GM18519 (cell line): ENCODE measurements around the gene ACTN1.

Experiments
- ATAC-seq: cut with Tn5 transposase; IDR thresholded peaks from one replicate; pipeline ENCODE4 v1.9.1; 2021; ENCODE audit warnings: mild to moderate bottlenecking, moderate library complexity; ENCODE audit not compliant: unreplicated experiment, low FRiP score

The ACTN1 gene

GRCh38 chr14:68922201-68922621 lies 56.9 kb downstream of the ACTN1 start:
- ATAC-seq, result no peak

GRCh38 chr14:68921666-68922065 lies 57.4 kb downstream of the ACTN1 start:
- ATAC-seq, result no peak

DNA sequence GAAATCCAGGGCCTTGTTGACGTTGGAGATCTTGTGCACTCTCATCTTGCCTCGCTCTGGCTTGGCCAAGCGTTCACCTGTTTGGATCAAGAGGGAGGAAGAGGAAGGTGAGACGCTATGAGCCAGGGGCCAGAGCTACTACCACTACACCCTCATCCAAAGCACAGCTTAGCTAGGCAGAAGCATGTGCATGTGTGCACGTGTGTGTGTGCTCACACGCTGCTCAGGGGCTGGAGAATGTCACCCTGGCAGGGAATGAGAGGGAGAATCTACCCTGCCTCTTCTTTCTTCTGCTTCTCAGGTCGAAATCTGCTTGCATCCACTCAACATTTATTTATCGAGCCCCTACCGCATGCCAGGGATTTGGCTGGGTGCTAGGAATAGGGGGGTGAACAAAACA lies 58.1 kb downstream of the ACTN1 start:
- ATAC-seq, result no peak

DNA sequence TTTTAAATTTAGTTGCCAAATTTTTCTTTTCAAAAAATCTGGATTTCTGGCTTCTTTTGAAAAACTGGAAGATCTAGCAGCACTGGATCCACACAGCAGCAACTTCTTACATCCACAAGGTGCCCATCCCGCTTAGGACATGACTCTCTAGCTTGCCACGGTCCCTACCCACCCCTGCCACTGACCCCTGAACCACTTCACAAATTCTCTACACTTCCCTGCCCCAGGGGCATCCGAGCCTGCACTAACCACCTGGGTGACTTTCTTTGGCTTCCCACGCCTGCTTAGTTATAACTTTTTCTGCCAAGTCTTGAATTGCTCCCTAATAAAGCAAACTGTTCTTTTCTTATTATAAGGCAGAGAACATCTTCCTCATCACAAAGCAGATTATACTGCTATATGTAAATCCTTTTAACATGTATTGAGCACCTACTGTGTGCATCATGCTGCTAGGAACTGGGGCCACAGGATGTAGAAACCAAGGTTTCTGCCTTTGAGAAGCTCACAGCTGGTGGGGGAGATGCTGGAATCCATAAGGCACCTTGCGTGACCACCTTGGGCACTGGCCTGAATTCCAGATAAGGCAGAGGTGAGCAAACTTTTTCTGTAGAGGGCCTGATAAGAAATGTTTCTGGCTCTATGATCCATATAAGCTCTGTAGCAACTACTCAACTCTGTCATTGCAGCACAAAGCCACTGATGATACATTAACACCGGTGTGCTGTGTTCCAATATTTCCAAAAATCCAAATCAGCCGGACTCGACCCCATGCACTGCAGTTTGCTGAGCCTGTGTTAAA lies 59.8 kb downstream of the ACTN1 start:
- ATAC-seq, result no peak

DNA sequence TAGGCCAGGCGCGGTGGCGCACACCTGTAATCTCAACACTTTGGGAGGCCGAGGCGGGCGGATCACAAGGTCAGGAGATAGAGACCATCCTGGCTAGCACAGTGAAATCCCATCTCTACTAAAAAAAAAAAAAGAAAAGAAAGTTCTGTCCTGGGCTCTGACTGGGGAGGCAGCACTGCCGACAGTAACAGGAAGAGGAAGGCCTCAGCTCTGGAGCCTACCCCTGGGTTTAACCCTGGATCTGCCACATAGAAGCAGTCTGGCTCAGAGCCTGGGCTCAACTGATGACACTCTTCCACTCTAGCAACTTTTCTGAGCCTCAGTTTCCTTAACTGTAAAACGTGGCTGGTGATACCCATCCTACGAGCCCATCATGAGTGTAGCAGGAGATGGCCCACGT lies 60.5 kb downstream of the ACTN1 start:
- ATAC-seq, result no peak

GRCh38 chr14:68916358-68916941 lies 62.7 kb downstream of the ACTN1 start:
- no peak for ATAC-seq

DNA sequence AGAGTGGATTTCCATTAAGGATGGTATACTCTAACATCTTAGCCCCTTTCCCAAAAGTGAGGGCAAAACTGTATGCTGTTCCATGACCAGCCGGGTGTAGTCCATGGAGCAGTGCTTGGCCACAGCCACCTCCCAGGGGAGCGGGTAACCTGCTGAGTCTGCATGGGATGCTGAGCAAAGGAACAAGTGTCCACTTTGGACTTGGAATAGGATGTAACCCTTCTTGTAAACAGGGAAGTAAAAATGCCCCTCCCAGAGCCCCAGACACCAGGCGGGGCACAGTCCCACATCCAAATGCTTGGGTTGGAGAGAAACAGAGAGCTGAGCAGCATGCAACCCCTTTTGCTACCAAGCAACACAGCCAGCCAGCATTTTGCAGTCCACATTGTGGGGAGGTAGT lies 65.6 kb downstream of the ACTN1 start:
- no peak for ATAC-seq

GRCh38 chr14:68911594-68912227 lies 67.4 kb downstream of the ACTN1 start:
- no peak for ATAC-seq

DNA sequence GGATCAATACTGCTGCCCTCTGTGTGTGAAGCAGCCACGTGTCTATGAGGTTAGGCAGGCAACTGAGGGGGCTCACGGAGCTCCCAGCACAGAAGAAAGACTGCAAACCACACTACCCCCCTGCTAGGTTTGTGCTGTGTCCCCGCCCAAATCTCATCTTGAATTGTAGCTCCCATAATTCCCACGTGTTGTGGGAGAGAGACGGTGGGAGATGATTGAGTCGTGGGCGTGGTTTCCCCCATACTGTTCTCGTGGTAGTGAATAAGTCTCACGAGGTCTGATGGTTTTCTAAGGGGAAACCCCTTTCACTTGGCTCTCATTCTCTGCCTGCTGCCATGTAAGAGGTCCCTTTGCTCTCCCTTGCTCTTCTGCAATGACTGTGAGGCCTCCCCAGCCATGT lies 68.6 kb downstream of the ACTN1 start:
- ATAC-seq, result no peak

DNA sequence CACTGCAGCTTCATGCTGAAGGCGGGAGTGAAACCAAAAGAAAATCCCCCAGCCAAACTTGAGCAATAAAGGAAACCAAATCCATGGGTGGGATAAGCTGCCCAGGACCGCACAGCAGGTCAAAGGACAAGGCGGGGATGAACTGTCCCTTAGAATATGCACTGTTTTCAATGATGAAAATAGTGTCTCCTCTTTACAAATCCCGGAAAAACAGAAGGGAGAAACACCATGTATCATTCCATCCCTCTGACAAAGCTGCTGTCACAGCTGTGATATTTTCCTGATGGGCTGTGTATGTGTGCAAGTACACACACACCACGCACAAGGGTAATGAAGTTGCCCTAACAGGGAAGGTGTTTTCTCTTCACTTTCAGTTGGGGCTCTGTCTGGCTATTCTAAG lies 70.3 kb downstream of the ACTN1 start:
- ATAC-seq, result no peak

- ATAC-seq, result no peak
Measured at GRCh38 chr14:68908201-68908600, 70.9 kb downstream of the ACTN1 start.

DNA sequence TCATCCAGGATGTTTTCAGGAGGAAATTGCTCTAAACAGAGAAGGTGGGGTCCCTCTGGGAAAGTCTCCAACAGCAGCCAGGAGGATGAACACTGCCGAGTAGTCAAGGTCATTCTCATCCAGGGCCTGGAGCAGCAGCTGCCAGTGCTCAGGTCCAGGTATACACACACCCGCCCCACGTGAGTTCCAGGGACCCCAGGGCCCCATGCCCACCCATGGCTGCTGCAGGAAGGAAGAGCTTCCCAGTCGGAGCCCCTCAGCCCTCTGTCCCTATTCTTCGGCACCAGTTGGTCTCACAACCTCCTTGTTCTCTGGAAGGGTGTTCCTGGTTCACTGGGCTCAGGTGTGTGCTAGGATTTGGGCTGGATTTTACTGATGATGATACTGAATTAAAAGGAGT lies 72.7 kb downstream of the ACTN1 start:
- ATAC-seq, result no peak

DNA sequence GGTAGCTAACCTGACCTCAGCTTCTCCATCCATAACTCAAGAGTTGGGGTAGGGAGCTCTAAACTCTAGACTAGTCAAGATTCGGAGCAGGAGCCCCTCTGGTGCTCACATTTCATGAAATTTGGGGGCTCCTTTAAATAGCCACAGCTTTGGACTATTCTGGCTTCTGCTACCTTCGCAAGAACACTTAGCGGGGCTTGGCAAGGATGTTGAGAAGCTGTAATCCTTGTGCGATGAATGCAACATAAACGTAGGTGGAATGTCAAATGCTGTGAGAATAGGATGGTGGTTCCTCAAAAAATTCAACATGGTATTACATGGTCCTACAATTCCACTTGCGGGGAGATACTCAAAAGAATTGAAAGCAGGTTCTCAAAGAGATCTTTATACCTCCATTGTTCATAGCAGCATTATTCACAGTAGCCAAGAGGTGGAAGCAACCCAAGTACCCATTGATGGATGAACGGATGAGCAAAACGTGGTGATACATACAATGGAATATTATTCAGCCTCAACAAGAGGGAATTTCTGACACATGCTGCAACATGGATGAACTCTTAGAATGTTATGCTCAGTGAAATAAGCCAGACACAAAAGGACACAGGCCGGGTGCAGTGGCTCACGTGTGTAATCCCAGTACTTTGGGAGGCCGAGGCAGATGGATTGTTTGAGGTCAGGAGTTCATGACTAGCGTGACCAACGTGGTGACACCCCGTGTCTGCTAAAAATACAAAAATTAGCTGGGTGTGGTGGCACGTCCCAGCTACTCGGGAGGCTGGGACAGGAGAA lies 73.8 kb downstream of the ACTN1 start:
- no peak for ATAC-seq

GRCh38 chr14:68902357-68902756 lies 76.7 kb downstream of the ACTN1 start:
- ATAC-seq, result no peak

DNA sequence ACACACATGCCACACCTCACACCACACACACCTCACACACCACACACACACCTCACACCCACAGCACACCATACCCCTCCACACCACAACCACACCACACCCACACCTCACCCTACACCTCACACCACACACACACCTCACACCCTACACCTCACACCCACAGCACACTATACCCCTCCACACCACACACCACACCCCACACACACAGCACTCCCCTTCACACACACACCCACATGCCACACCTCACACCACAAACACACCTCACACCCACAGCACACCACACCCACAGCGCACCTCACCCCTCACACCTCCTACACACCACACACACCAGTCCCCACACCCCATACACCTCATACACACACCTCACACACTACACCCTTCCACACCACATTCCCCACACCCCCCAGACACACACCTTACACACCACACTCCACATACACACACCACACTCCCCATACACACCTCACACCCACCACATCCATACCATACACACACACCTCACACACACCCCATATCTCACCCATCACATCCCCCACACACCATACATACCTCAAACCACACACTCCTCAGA lies 80.0 kb downstream of the ACTN1 start:
- no peak for ATAC-seq

DNA sequence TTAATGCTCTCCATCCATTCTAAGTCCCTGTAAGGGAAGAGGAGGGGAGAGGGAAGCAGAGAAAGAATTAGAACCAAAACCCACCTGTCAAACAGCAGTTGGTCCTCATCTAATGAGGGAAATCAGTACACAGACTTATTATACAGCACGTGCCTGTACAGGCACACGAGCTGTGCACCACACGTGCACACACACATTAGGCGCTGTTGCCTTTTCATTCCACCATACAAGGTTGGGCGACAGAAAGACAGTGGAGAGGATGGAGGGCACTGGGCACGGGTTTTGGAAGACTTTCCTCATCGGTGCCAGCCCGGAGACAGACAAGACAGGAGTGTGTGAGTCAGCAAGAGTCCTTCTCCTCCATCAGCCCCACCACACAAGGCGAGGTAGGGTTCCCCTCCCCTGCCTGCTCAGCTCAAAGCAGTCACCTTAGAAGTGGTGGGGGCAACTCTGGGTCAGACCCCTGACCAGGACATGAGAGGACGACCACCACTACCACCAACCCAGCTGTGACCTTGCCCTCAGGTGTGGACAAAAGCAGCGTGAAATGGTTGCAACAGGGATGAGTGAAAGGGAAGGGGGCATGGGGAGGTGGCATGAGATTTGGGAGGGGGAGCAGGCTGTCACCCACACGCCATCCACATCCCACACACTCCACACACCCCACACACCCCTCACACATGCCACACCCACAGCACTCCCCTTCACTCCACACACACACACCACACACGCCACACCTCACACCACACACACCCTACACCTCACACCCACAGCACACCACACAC lies 80.7 kb downstream of the ACTN1 start:
- no peak for ATAC-seq

GRCh38 chr14:68897559-68898155 lies 81.4 kb downstream of the ACTN1 start:
- no peak for ATAC-seq

DNA sequence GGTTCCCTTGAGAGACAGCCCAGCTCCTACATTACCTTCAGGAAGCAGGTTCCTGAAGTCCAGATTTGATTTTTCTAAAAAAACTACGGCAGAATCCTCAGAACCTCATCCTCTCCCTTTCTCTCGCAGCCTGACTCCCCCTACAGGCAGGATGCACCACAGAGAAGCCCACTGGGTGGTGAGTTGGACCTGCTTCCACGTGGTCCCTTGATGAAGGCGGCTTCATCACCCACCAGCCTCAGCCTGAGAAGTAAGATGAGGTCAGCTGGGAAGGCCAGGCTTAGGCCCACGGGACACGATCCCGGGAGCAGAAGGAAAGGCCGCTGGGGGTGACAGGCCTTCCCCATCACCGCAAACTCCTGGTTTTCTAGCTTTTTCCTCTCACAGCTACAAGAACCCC lies 83.0 kb downstream of the ACTN1 start:
- ATAC-seq, result no peak

DNA sequence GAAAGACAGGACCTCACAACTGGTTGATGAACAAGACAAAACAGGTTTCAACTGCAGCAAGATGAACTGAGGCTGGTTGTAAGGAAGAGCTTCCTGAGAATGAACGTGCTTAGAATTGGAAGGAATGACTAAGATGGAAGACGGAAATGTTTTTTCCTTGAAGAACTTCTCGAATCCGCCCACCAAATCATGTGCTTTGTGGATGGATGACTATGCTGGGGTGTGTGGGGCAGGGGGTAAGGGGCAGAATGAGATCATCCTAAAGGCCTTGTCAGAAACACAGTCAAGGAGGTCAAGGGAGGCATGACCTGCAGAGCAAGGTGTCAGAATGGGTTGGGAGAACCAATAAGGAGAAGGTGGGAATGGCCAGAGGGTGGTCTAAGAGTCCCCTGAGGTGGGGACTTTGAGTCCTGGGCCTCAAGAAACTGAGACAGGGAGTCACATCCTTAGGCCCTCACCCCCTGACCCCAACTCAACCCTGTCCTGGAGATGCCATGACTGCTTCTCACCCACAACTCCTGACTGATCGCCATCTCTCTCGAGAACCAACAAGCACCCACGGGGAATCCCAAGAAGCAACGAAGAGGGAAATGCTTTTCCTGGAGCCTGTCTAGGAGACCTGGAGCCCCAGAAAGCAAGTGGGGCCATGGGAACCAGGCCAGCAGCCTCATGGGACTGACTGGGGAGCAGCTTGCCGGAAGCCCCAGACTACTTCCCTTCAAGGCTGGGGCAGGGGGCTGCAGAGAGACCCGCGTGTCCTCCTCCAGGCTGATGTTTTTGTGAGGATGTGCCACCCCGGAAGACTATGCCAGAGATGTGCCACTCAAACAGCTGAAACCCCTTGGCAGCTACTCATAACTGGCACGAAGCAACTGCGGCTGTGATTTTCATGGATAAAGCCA lies 84.0 kb downstream of the ACTN1 start:
- ATAC-seq, result no peak
